SU-DHL-6 (cell line): ENCODE measurements around the gene VRK3.

Source experiments
- H2AFZ ChIP-seq: fragments of 200-600 bp; sonication (generic); 2 replicates; pipeline ENCODE4 v1.6.1; 2014; ENCODE audit warnings: low read depth, mild to moderate bottlenecking, moderate library complexity, mixed read lengths, antibody characterized with exemption, low read length; ENCODE audit not compliant: severe bottlenecking
- H3F3A ChIP-seq: fragments of 200-600 bp; shearing (Covaris generic); 2 replicates; pipeline ENCODE4 v1.6.0; 2016; ENCODE audit warnings: antibody characterized with exemption, mild to moderate bottlenecking; ENCODE audit not compliant: insufficient read depth
- H3K27ac ChIP-seq: fragments of 200-600 bp; sonication (generic); 2 replicates; pipeline ENCODE4 v1.5.1; 2016; ENCODE audit warnings: low read depth, mild to moderate bottlenecking, low read length, moderate library complexity, mixed read lengths
- H3K27me3 ChIP-seq: fragments of 200-600 bp; sonication (generic), shearing (Covaris generic); 2 replicates; pipeline ENCODE4 v1.6.0; 2014; ENCODE audit warnings: mild to moderate bottlenecking, low read length
- H3K36me3 ChIP-seq: fragments of 200-600 bp; sonication (generic); 2 replicates; pipeline ENCODE4 v1.6.1; 2014; ENCODE audit warnings: mild to moderate bottlenecking, low read length, mixed read lengths
- H3K4me2 ChIP-seq: fragments of 300-600, 200-600 bp; shearing (Covaris generic), sonication (generic); 2 replicates; pipeline ENCODE4 v1.6.0; 2014; ENCODE audit warnings: low read length, low read depth, mild to moderate bottlenecking; ENCODE audit not compliant: poor library complexity, severe bottlenecking
- H3K4me3 ChIP-seq: fragments of 200-600 bp; sonication (generic); 2 replicates; pipeline ENCODE4 v1.5.1; 2014; ENCODE audit warnings: antibody characterized with exemption, low read length, mild to moderate bottlenecking, mixed read lengths; ENCODE audit not compliant: insufficient read depth, poor library complexity, severe bottlenecking
- H3K79me2 ChIP-seq: fragments of 200-600 bp; sonication (generic); 2 replicates; pipeline ENCODE4 v1.6.1; 2014; ENCODE audit warnings: mild to moderate bottlenecking, low read length, moderate library complexity; ENCODE audit not compliant: insufficient read depth
- H3K9ac ChIP-seq: fragments of 200-600 bp; sonication (generic); 2 replicates; pipeline ENCODE4 v1.7.0; 2014; ENCODE audit warnings: mild to moderate bottlenecking, low read length
- H3K9me2 ChIP-seq: fragments of 200-600 bp; sonication (generic); replicated peaks from 2 replicates; pipeline ENCODE4 v1.6.1; 2014; ENCODE audit warnings: low read length; ENCODE audit not compliant: insufficient read depth
- H3K9me3 ChIP-seq: fragments of 200-600 bp; sonication (generic); 2 replicates; pipeline ENCODE4 v1.6.1; 2014; ENCODE audit warnings: low read length, mixed read lengths; ENCODE audit not compliant: insufficient read depth
- H4K20me1 ChIP-seq: fragments of 200-600 bp; sonication (generic); 2 replicates; pipeline ENCODE4 v1.6.1; 2014; ENCODE audit warnings: low read depth, mild to moderate bottlenecking, antibody characterized with exemption, low read length, moderate library complexity, mixed read lengths
- EZH2phosphoT487 ChIP-seq: fragments of 200-600 bp; sonication (generic), shearing (Covaris generic); conservative IDR thresholded peaks from 2 replicates; pipeline ENCODE4 v1.6.1; 2018; ENCODE audit warnings: mild to moderate bottlenecking, antibody characterized with exemption, low read length, moderate library complexity, mixed read lengths
- TF ChIP-seq, protein P1 (sequence below): fragments of 200-600 bp; sonication (generic); IDR thresholded peaks from one replicate; pipeline ENCODE4 v1.5.1; 2017; ENCODE audit warnings: antibody characterized with exemption, mild to moderate bottlenecking, low read length, moderate library complexity; ENCODE audit not compliant: insufficient read depth, poor library complexity, severe bottlenecking

Gene VRK3

DNA sequence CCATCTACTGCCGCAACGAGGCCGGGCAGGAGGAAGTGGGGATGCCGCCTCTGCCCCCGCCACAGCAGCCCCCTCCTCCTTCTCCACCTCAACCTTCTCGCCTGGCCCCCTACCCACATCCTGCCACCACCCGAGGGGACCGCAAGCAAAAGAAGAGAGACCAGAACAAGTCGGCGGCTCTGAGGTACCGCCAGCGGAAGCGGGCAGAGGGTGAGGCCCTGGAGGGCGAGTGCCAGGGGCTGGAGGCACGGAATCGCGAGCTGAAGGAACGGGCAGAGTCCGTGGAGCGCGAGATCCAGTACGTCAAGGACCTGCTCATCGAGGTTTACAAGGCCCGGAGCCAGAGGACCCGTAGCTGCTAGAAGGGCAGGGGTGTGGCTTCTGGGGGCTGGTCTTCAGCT, 92.4 kb downstream of the VRK3 start:
- Histone ChIP-seq H3K4me2 (no peak overlapping the region), H3K4me3 (no peak overlapping the region), H3K27me3 (no peaks in the 10 kb centered on the region), H3K79me2 (peaks cover 33% of the 10 kb centered on the region), H3K36me3 (peaks cover 23% of the 10 kb centered on the region), H3F3A (peaks cover 28% of the 10 kb centered on the region), H3K9ac (no peak overlapping the region), H3K27ac (no peak overlapping the region), H3K9me3 (no peaks in the 10 kb centered on the region), H4K20me1 (peaks cover 13% of the 10 kb centered on the region; the same call in 1 of the 2 replicates), H3K9me2 (no peaks in the 10 kb centered on the region), H2AFZ (no peak overlapping the region)
- TF ChIP-seq EZH2phosphoT487 = no peak
- TF ChIP-seq, protein P1, sequence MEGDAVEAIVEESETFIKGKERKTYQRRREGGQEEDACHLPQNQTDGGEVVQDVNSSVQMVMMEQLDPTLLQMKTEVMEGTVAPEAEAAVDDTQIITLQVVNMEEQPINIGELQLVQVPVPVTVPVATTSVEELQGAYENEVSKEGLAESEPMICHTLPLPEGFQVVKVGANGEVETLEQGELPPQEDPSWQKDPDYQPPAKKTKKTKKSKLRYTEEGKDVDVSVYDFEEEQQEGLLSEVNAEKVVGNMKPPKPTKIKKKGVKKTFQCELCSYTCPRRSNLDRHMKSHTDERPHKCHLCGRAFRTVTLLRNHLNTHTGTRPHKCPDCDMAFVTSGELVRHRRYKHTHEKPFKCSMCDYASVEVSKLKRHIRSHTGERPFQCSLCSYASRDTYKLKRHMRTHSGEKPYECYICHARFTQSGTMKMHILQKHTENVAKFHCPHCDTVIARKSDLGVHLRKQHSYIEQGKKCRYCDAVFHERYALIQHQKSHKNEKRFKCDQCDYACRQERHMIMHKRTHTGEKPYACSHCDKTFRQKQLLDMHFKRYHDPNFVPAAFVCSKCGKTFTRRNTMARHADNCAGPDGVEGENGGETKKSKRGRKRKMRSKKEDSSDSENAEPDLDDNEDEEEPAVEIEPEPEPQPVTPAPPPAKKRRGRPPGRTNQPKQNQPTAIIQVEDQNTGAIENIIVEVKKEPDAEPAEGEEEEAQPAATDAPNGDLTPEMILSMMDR = no peak

DNA sequence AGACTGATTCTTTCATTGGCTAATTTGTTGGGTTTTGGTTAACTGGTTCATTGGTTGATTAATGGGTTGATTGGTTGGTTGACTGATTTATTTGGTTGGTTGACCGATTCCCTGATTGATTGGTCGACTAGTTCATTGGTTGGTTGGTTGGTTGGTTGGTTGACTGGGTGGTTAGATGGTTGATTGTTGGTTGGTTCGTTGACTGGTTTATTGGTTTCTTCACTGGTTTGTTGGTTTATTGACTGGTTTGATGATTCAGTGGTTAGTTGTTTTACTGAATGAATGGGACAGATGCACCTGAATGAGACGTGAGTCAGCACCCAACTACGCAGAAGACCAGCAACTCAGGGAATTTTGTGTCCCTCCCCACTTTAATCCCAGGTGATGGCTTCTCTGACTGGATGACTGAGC, 93.1 kb downstream of the VRK3 start:
- no peak overlapping the region for H3K9ac ChIP-seq

DNA sequence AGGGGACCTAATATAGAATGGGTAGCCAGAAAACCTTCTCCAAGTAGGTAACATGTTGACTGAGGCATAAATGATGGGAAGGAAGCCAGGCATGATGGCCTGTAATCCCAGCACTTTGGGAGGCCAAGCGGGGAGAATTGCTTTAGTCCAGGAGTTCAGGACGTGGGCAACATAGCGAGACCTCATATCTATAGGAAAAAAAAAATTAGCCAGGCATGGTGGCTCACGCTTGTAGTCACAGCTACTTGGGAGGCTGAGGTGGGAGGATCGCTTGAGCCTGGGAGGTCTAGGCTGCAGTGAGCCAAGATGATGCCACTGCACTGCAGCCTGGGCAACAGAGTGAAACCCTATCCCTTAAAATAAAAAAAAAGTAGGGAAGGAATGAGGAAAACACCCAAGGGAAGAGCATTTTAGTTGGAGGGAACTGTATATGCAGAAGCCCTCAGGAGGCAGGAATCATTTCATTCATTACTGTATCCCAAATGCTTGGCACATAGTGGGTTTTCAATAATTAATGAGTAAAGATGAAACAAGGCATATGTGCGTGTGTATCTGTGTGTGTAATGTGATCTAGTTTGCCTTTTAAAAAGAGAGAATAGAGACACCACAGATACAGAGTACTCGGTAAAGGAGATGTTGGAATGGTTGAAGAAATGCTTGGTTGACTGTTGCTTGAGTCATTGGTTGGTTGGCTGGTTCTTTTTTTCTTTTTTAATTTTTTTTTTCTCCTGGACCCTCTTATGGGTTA, 93.7 kb downstream of the VRK3 start:
- H3K36me3 ChIP-seq = peaks cover 24% of the 10 kb centered on the region
- no peaks in the 10 kb centered on the region for H3K9me3 ChIP-seq
- TF ChIP-seq, protein P1 = no peak
- TF ChIP-seq EZH2phosphoT487 = no peak
- peak overlapping the region; percentile 79 for H3K4me2 ChIP-seq
- H3K27me3 ChIP-seq = no peaks in the 10 kb centered on the region
- peaks cover 31% of the 10 kb centered on the region for H3F3A ChIP-seq
- no peak overlapping the region for H3K9ac ChIP-seq
- H3K9me2 ChIP-seq = no peaks in the 10 kb centered on the region
- no peak overlapping the region for H3K27ac ChIP-seq
- H3K79me2 ChIP-seq = peaks cover 46% of the 10 kb centered on the region
- peaks cover 13% of the 10 kb centered on the region; the same call in 1 of the 2 replicates for H4K20me1 ChIP-seq
- H3K4me3 ChIP-seq = no peak overlapping the region
- no peak overlapping the region for H2AFZ ChIP-seq

More for the DNA sequence above, 93.1 kb downstream of the VRK3 start:
- H2AFZ ChIP-seq = no peak overlapping the region
- peaks cover 31% of the 10 kb centered on the region for H3F3A ChIP-seq
- TF ChIP-seq EZH2phosphoT487 = no peak
- peaks cover 24% of the 10 kb centered on the region for H3K36me3 ChIP-seq
- no peaks in the 10 kb centered on the region for H3K9me3 ChIP-seq
- H3K9me2 ChIP-seq = no peaks in the 10 kb centered on the region
- H3K27ac ChIP-seq = no peak overlapping the region
- H3K4me2 ChIP-seq = no peak overlapping the region
- peaks cover 40% of the 10 kb centered on the region for H3K79me2 ChIP-seq
- H3K4me3 ChIP-seq = no peak overlapping the region
- H3K27me3 ChIP-seq = no peaks in the 10 kb centered on the region
- peaks cover 13% of the 10 kb centered on the region; the same call in 1 of the 2 replicates for H4K20me1 ChIP-seq

DNA sequence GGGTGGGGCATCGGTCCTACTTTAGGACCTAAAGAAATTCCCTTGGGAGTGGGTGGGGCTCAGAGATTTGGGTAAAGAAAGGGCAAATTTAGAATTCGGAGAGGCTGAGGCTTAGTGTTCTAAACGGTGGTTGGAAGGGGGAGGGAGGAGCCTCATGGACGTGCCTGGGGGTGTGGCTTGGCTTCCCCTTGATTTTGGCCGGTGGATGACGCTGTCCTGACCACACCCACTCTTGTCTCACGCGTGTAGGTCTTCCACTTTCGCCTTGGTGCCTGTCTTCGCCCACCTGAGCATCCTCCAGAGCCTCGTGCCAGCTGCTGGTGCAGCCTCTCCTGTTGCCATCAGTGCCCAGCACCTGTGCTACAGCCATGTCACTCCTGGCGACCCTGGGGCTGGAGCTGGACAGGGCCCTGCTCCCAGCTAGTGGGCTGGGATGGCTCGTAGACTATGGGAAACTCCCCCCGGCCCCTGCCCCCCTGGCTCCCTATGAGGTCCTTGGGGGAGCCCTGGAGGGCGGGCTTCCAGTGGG, 94.6 kb downstream of the VRK3 start:
- Histone ChIP-seq H3K9me2 (no peaks in the 10 kb centered on the region), H3K27me3 (no peaks in the 10 kb centered on the region), H3K9ac (no peak overlapping the region), H3K4me3 (peak overlapping the region; percentile 44), H4K20me1 (peaks cover 13% of the 10 kb centered on the region; the same call in 1 of the 2 replicates), H3F3A (peaks cover 28% of the 10 kb centered on the region), H3K27ac (peak overlapping the region; percentile 91; the same call in 1 of the 2 replicates), H3K36me3 (peaks cover 24% of the 10 kb centered on the region), H3K4me2 (peak overlapping the region; percentile 79), H3K9me3 (no peaks in the 10 kb centered on the region), H2AFZ (no peak overlapping the region), H3K79me2 (peaks cover 54% of the 10 kb centered on the region)
- TF ChIP-seq, protein P1 = no peak
- TF ChIP-seq EZH2phosphoT487 = no peak
